Activated T-helper 9 cell treated with anti-CD3 and anti-CD28 coated beads, Interleukin-2, amount 50 U/mL, for 16 hours (primary cell): ENCODE measurements around the gene ANKZF1.

Experiments used
- DNase-seq: peaks from one replicate; pipeline ENCODE4 v3.0.0-alpha.2; 2020; ENCODE audit warnings: low read depth

Gene ANKZF1

GRCh38 chr2:219228041-219228910 lies 1.3 kb upstream of the ANKZF1 start:
- DNase-seq = no peak

- no peak for DNase-seq
Measured at GRCh38 chr2:219228911-219229304, 698 bp upstream of the ANKZF1 start.

- DNase-seq = peak; percentile 24
Measured at GRCh38 chr2:219230059-219230540, 494 bp downstream of the ANKZF1 start.

GRCh38 chr2:219234331-219234730 lies 4.7 kb downstream of the ANKZF1 start:
- no peak for DNase-seq

- no peak for DNase-seq
Measured at GRCh38 chr2:219243291-219243761, 13.7 kb downstream of the ANKZF1 start.

- DNase-seq = no peak
Measured at GRCh38 chr2:219244789-219245147, 15.2 kb downstream of the ANKZF1 start.

GRCh38 chr2:219245148-219245898 lies 15.7 kb downstream of the ANKZF1 start, which contains the start of the genes GLB1L and STK16:
GLB1L (minus strand) TSS chr2:219245444; CDS start chr2:219243573, 1,871 bp downstream.
STK16 (plus strand) TSS chr2:219245479; CDS start chr2:219246000, 521 bp downstream.
- peak; percentile 83 for DNase-seq

- DNase-seq = no peak
Measured at GRCh38 chr2:219245899-219246230, 16.3 kb downstream of the ANKZF1 start.

GRCh38 chr2:219246559-219246958 lies 17.0 kb downstream of the ANKZF1 start:
- DNase-seq = no peak

GRCh38 chr2:219247678-219248642 lies 18.4 kb downstream of the ANKZF1 start:
- DNase-seq = peak; percentile 43

GRCh38 chr2:219248845-219249202 lies 19.2 kb downstream of the ANKZF1 start:
- no peak for DNase-seq

- no peak for DNase-seq
Measured at GRCh38 chr2:219249203-219249980, 19.8 kb downstream of the ANKZF1 start.

- no peak for DNase-seq
Measured at GRCh38 chr2:219250049-219250781, 20.6 kb downstream of the ANKZF1 start.

GRCh38 chr2:219251656-219252055 lies 22.1 kb downstream of the ANKZF1 start:
- no peak for DNase-seq

- DNase-seq = no peak
Measured at GRCh38 chr2:219252084-219252483, 22.5 kb downstream of the ANKZF1 start.

GRCh38 chr2:219252570-219252899 lies 22.9 kb downstream of the ANKZF1 start:
- peak; percentile 24 for DNase-seq

GRCh38 chr2:219252900-219253752 lies 23.5 kb downstream of the ANKZF1 start, which contains the start of gene TUBA4B:
TUBA4B (plus strand) TSS chr2:219253243; CDS start chr2:219253408, 165 bp downstream.
- DNase-seq = peak; percentile 27

GRCh38 chr2:219253753-219254589 lies 24.4 kb downstream of the ANKZF1 start, which contains the start of gene TUBA4A:
TUBA4A (minus strand) TSS chr2:219253918; CDS start chr2:219253858, 60 bp downstream.
- peak; percentile 88 for DNase-seq
